ENCODE measurements around the gene SELENOT.
A peak's percentile ranks its signal among the peaks of the same experiment; 100 is the strongest.
"Not testable (repeated sequence)": the region's sequence is repeated elsewhere in the genome, so short reads cannot be mapped to it uniquely, and the experiment has no call there.

SELENOT gene

GRCh38 chr3:150597646-150598045 lies 5.5 kb upstream of the SELENOT start:
- no peak for TF ChIP-seq CTCF (IDR thresholded peaks at IDR 0.05)
- no peak for DNase-seq (ENCODE audit: low spot score)
- Histone ChIP-seq H3K4me3 (no peak overlapping the region), H3K27ac (no peak overlapping the region)

DNA sequence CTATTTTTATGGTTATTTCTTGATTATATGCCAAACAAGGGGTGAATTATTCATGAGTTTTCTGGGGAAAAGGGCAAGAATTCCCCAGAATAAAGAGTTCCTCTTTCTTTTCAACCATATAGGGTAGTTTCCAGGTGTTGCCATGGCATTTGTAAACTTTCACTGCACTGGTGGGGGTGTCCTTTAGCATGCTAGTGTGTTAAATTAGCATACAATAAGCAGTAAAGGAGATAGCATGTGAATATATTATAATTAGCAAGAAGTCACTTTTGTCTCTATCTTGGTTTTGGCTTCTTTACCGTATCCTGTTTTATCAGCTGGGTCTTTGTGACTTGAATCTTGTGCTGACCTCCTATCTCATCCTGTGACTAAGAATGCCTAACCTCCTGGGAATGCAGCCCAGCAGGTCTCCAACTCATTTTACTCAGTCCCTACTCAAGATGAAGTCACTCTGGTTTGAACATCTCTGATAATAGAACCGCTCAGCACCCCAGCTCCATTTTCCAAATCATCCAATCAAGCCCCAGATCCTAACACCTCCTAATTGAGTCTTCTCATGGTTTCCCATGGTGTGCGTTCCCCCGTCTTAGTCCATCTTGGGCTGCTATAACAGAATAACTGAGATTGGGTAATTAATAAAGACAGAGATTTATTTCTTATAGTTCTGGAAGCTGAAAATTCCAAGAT lies 3.4 kb upstream of the SELENOT start:
- TF ChIP-seq CTCF (IDR thresholded peaks at IDR 0.05) = no peak
- Histone ChIP-seq H3K4me3 (no peak overlapping the region), H3K27ac (no peak overlapping the region)
- DNase-seq (ENCODE audit: low spot score) = no peak

DNA sequence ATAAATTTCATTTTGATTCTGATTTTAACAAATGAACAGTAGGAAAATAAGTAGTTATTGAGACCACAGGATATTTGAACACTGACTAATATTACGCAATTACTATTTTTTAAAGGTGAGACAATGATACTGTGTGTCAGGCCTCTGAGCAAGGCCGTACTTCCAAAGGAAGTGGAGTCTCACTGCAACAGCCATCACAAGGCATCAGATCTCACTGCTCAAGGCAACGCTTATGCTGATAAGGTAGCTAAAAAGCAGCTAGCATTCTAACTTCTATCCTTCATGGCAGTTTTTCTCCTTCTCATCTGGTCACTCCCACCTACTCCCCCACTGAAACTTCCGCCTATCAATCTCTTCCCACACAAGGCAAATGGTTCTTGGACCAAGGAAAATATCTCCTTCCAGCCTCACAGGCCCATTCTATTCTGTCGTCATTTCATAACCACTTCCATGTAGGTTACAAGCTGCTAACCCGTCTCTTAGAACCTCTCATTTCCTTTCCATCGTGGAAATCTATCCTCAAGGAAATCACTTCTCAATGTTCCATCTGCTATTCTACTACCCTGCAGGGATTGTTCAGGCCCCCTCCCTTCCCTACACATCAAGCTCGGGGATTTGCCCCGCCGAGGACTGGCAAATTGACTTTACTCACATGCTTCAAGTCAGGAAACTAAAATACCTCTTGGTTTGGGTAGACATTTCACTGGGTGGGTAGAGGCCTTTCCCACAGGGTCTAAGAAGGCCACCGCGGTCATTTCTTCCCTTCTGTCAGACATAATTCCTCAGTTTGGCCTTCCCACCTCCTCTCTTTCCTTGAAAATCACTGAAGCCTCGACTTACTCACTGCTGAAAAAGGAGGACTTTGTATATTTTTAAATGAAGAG lies 2.2 kb upstream of the SELENOT start:
- not testable (repeated sequence) for H3K4me3 ChIP-seq; H3K27ac ChIP-seq; DNase-seq (ENCODE audit: low spot score)

DNA sequence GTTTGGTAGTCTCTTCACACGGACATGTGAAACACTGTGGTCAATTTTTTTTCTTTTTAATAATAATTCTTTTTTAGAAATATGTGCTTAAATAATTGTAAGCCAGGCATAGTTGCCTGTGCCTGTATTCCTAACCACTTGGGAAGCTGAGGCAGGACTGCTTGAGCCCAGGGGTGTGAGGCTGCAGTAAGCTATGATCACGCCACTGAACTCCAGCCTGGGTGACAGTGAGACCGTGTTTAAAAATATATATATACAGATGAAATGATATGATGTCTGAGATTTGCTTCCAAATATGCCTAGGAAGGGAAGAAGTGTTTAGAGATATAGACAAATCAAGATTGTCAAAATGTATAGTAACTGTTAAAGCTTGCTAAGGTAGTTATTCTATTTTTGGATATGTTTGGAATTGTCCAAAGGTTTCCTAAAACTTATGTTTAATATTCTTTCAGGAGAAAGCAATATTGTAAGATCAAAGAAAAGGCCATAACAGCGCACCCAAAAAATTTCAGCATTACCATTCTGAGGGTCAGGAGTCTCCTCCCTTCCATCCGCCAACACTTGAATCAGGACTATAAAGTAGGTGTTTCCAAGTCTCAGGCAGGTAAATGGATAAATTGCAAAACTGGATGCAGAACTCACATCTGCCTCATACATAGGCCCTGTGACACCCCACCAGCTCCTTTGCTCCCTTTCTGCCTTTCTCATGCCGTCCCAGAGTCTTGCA lies 532 bp upstream of the SELENOT start:
- no peak for TF ChIP-seq CTCF (IDR thresholded peaks at IDR 0.05)
- H3K4me3 ChIP-seq = peak overlapping the region; percentile 90
- DNase-seq (ENCODE audit: low spot score) = no peak
- peak overlapping the region; percentile 96 to 97 for H3K27ac ChIP-seq

GRCh38 chr3:150603980-150604319 lies 829 bp downstream of the SELENOT start:
- TF ChIP-seq CTCF (IDR thresholded peaks at IDR 0.05) = no peak
- H3K27ac ChIP-seq = peak overlapping the region; percentile 96 to 97
- H3K4me3 ChIP-seq = peak overlapping the region; percentile 90
- DNase-seq (ENCODE audit: low spot score) = no peak

DNA sequence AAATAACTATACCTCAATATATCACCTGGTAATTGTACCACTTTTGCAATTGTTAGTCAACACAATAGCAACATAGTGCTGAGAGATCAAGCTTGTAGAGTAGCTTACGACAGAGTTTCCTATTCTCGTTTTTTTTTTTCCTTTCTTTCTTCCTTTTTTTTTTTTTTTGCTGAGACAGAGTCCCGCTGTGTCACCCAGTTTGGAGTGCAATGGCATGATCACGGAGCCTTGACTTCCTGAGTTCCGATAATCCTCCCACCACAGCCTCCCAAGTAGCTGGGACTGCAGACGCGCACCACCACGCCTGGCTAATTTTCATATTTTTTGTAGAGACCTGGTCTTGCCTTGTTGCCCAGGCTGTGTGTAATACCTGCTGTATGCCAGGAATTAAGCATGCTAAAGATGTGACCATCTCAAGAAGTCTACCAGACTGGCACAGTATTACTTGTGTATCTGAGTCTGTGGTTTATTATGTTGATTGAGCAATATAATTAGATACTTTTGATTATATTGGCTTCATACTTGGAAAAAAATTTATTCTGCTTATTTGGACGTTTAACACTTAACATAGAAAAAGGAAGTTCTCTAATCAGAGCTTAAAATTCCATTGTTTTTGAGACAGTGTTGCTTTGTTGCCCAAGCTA lies 3.0 kb downstream of the SELENOT start:
- Histone ChIP-seq H3K4me3 (peak overlapping the region; percentile 27), H3K27ac (peak overlapping the region in 1 of 2 donors; percentile 62)
- no peak for TF ChIP-seq CTCF (IDR thresholded peaks at IDR 0.05)
- DNase-seq (ENCODE audit: low spot score) = no peak

Measured in coronary artery (tissue), 2 donors.